Thoracic aorta endothelial cell (primary cell): ENCODE results near the gene DNAJC3. TPM values are rescaled to one million over a fixed set of nuclear protein-coding genes. Genes with fewer than 3 reads are reported as not detected.

Experiments used
- small RNA-seq: library from RNA; depleted of rRNA; stranded (forward); fragments of <200 nt; gene quantifications from one replicate; pipeline ENCODE3, GENCODE V24; 2012
- total RNA-seq: library from RNA; depleted of rRNA; stranded (reverse); fragments of >200 nt; gene quantifications from 2 replicates; pipeline ENCODE4 v1.2.3, GENCODE V29; 2012

DNAJC3 gene, protein sequence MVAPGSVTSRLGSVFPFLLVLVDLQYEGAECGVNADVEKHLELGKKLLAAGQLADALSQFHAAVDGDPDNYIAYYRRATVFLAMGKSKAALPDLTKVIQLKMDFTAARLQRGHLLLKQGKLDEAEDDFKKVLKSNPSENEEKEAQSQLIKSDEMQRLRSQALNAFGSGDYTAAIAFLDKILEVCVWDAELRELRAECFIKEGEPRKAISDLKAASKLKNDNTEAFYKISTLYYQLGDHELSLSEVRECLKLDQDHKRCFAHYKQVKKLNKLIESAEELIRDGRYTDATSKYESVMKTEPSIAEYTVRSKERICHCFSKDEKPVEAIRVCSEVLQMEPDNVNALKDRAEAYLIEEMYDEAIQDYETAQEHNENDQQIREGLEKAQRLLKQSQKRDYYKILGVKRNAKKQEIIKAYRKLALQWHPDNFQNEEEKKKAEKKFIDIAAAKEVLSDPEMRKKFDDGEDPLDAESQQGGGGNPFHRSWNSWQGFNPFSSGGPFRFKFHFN
- 80.6 and 96.9 TPM in 2 replicates for total RNA-seq

DNA sequence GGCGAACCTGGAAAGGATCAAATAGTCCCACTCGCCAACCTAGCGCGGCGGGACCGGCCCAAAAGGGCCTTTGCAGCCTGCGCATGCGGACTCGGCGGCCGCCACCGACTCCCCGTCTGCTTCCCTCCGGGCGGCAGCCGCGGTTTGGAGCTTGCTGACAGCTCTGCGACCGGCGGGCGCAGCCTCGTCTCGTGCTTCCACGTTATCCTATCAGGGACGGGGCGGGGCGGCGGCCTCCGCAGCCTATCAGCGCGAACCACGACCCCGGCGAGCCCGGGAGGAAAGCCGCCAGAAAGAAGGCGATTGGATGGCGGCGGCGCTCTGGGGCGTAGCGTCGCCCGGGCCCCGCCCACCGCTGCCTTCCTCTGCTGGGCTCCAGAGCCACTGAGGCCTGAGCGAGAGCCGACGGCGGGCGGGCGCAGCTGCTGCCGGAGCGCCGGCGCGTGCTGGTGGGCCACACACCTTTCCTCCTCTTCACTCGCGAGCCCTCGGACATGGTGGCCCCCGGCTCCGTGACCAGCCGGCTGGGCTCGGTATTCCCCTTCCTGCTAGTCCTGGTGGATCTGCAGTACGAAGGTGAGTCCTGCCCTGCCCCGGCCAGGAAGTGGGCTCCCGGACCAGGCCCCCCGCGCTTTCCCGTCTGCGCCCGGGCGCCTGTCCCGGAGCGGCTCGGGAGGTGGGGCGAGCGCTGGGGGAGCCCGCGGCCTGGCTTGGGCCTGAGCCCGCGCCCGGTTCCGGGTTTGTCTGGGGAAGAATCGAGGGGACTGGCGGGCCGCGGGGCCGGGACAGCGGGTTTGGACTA is at the start of gene DNAJC3:
Gene DNAJC3, plus strand, starts transcription at position 378 of the 802 bp plus-strand sequence. Its CDS starts 117 bp downstream, at position 495.

DNA sequence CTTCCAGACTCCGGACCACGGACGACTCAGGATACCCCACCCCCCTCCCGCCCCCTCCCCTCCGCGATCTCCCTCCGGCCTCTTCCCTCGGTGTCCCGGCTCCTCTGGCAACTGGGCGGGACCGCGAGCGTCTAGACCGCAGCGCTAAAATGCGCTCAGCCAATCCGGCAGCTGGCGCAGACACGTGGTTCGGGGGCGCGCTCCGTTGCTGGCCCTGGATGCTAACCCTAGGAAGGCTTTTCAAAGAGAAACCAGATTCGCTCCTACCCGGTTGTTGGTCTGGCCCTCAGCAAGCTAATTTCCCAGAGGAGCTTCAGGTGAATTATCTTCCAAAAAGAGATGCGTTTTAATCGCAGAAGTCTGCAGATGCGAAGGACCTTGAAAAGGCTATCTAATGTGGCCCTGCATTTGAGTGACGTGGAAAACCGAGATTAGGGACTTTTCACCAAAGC is 32.3 kb upstream of the DNAJC3 start, which contains the start of gene DZIP1:
Gene DZIP1, minus strand, starts transcription at position 106 of the 452 bp plus-strand sequence. CDS start 2,677 bp downstream, outside the sequence.

Small RNAs within 50 kb of the gene (small RNA-seq; reads per million reads assigned to genes)
- gene HMGN1P24 = not detected

Other genes starting within 250 kb of the DNAJC3 start
- gene CLDN10, start 124.4 kb upstream of the DNAJC3 start, total RNA-seq = 0.27 and 0.29 TPM in 2 replicates
- gene DZIP1, start 32.4 kb upstream of the DNAJC3 start, total RNA-seq = 22.3 and 24.2 TPM in 2 replicates